SW480 (cell line): Measurements from ENCODE around the gene OSBPL2.

ENCODE experiments used
- DNase-seq: peaks from one replicate; pipeline ENCODE4 v3.0.0-alpha.2; 2016; ENCODE audit warnings: low spot score

OSBPL2 gene

GRCh38 chr20:62313460-62314338, 75.4 kb downstream of the OSBPL2 start:
- DNase-seq: no peak

DNA sequence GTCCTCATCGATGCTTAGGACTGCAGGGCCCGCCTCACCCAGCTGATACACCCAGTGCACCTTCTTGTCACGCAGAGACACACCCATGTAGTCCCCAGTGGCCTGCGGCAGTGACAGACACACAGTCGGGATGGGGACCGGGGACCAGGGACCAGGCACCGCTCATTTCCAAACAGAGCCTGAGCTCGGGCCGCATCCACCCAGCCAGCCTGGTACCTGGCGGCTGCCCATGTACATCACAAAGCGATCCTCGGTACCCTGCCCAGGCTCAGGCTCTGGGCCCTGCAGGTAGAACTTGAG, 76.0 kb downstream of the OSBPL2 start:
- no peak for DNase-seq

GRCh38 chr20:62314711-62315302, 76.5 kb downstream of the OSBPL2 start:
- DNase-seq: no peak

GRCh38 chr20:62315773-62316172, 77.5 kb downstream of the OSBPL2 start:
- no peak for DNase-seq

DNA sequence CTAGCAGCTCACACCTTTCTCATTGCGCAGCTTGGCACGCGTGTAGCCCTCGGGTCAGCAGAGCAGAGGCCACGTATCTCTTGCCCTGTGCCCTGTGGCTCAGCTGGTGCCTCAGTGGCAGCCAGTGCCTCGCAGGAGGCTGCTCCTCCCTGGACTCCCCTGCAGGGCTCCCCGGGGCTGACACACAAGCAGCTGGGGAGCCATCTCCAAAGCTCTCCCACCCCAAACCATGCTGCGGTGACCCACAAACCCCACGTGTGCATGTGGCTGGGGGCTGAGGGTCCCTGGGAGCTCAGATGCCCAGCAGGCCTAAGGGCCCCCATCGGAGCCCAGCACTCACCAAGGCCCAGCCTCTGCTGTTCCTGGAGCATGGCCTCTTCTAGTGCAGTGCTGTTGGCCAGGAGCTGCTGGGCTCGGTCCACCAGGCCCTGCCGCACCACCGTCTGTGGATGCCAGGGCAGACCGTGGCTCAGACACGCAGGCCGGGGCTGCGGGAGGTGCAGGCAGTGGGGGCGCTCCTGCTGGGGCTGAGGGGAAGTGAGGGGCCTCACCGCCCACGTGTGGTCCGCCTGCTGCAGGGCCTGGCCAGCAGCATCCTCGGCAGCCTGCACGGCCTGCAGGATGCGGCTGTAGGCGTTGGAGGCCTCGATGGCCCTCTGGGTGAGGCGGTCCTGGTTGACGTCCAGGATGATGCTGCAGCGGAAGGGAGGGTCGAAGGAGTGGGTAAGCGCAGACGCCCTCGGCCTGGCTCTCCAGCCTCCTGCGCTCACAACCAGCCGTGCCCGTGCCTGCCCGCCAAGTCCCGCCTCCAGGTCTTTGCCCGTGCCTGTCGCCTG, 78.2 kb downstream of the OSBPL2 start:
- DNase-seq: no peak

- DNase-seq: no peak
Measured at GRCh38 chr20:62317167-62317655, 78.9 kb downstream of the OSBPL2 start.

- DNase-seq: no peak
Measured at GRCh38 chr20:62318400-62319345, 80.4 kb downstream of the OSBPL2 start.

- no peak for DNase-seq
Measured at GRCh38 chr20:62319346-62319909, 81.1 kb downstream of the OSBPL2 start.

GRCh38 chr20:62320581-62321354, 82.4 kb downstream of the OSBPL2 start:
- peak; percentile 62 for DNase-seq

DNA sequence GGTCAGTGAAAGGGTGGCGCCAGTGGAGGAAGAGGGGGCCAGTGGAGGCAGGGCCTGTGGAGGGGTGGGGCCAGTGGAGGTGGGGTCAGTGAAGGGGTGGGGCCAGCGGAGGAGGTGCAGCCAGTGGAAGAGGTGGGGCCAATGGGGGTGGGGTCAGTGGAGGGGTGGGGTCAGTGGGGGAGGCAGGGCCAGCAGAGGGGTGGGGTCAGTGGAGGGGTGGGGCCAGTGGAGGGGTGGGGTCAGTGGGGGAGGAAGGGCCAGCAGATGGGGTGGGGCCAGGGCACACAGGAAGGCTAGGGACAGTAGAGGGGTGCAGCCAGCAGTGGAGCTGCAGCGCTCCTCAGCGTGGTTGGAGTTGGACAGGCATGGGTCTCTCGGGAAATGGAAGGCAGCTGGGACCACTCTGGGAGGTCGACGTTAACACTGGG, 83.2 kb downstream of the OSBPL2 start:
- DNase-seq: peak; percentile 73

DNA sequence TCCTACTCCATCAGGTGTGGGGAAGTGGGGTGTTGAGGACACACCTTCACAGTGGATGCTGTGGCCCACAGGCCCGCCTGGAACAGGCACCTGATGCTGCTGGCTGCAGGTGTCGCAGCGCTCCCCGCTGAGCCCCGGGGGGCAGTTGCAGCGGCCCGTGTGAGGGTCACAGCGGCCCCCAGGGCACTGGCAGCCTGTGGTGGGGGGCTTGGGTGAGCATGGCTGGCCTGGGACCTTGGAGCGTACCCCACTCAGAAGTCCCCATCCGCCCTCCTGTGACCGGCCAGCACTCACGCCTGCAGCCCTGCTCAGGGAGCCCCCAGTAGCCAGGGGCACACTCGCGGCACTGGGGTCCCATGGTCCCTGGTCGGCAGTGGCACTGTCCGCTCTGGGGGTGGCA, 83.7 kb downstream of the OSBPL2 start:
- DNase-seq: no peak

DNA sequence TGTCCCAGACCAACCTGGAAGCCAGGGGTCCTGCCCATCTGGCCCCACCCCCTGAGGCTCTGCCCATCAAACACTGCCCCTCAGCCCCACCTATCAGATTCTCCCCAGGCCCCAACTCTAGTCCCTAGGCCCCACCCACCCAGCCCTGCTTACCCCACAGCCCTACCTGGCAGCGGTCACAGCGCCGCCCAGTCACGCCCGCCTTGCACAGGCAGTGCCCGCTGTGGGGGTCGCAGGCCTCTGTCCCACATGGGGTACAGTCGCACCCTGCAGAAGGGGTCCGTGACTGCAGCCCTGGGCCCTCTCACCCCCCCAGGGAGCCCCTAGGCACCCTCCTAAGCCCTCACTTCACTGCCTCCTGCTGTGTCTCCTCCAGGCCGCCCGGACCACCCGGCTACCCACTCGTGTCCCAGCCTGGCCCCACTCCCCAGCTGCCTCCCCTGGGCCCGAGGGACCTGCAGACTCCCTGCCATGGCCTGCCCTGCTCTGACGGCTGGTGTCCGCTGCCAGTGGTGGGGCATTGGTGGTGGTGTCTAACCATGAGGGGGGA, 84.2 kb downstream of the OSBPL2 start:
- no peak for DNase-seq

- DNase-seq: no peak
Measured at GRCh38 chr20:62323146-62323979, 85.0 kb downstream of the OSBPL2 start.

DNA sequence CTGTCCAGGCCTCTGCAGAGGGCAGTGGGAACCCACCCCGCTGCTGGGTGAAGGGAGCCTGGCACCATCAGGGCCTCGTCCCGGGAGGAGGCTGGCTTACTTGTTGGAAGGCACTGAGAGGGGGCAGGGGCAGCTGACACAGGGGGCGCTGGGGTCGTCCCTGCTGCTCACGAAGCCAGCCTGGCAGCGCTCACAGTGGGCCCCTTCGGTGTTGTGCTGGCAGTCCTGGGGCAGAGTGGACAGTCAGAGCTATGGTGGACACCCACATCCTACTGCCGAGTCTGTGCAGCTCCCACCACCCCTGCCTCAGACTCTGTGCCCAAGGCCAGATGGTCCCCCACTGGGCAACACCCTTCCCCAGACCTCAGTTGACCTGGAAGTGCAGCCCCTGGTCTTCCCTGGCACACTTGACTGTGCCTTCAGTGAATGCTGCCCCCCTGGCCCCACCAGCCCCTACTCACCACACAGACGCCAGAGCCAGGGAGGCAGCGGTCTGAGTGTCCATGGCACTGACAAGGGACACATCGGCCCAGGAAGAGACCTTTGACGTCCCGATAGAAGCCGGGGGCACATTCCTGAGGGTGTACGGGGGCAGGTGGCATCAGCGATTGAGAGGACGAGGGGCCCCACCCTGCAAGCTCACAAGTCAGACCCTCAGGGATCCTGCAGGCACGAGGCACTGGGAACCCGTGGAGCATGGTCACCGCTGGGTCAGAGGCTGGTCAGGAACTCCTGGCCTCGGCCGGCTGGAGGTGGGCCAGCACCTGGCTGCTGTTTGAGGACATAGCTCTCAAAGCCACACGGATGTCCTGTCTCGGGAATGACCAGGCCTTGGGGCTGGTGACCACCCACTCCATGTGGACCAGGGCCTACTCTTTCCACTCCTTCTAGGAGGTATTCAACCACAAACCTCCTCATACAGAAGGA, 85.9 kb downstream of the OSBPL2 start:
- no peak for DNase-seq

GRCh38 chr20:62325172-62325905, 87.0 kb downstream of the OSBPL2 start:
- DNase-seq: no peak

GRCh38 chr20:62326559-62326958, 88.2 kb downstream of the OSBPL2 start:
- no peak for DNase-seq

DNA sequence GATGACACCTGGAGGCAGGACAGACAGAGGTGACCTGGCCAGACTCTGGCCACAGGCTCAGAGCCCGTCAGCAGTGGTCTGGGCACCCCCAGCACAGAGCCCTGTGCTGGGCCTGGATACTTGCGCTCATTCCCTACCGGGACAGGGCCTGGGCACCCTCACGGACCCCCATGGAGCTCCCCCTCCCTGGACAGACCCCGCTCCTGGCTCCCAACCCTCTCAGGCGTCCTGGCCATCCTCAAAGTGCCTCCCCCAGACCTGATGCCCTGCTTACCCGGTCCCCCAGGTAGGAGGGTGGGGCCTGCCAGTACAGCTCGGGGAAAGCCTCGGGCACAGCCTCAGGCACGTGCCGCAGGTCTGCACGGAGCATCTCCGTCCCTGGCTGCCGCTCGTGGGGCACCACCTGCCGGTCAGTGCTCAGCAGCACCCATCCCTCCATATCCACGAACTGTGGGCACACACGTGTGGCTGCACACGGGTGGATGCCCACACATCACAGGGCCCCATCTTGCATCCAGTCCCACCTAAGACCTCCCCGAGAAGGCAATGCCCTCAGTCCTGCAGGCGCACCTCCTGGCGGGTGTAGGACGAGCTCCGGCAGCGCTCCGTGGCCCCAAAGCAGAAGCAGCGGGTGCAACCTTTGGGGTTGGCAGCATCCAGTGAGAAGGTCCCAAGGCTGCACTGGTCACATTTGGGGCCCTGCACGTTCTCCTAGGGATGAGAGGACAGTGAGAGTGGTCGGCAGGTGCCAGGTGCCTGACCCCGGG, 88.8 kb downstream of the OSBPL2 start:
- no peak for DNase-seq
